CD4-positive, alpha-beta T cell treated with Interleukin-12 subunit alpha and Interleukin-12 subunit beta, for 1 hour (primary cell): ENCODE results near the gene MEX3D.

Experiments
- DNase-seq: peaks from one replicate; pipeline ENCODE4 v3.0.0-alpha.2; 2020

The MEX3D gene

GRCh38 chr19:1514986-1515721, 53.0 kb downstream of the MEX3D start:
- DNase-seq: no peak

GRCh38 chr19:1514295-1514661, 53.8 kb downstream of the MEX3D start:
- DNase-seq: no peak

DNA sequence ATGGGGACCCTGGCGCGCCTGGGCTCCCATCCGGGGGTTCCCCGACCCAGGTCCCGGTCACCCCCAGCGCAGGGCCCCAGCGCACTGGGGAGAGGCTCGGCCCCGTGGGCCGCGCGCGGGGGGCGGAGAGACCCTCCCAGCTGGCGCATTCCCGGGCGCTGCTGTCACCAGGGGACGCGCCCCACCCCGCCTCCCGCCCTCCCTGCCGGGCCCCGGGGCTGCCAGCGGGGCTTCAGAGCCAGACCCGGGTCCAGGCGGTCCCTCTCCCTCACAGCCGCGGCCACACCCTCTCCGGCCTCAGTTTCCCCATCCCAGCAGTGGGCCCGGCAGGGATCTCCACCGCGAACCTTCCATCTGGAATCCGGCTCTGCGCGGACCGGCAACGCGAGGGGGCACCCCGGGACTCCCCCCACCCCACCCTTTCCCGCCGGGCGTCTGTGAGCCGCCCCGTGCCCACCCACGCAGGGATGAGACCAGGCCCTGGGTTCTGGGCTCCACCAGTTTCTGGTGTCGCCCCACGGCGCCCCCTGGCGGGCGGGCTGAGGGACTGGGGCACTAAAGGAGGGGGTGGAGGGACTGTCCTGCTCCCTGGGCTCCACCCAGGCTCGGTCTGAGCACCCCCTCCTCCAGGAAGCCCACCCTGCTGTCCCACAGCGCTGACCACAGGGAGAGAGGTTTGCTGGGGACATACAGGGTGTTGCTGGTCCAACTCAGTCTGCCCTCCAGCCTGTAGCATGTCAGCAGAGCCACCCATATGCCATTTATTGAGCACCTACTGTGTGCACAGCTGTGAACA, 54.4 kb downstream of the MEX3D start:
- peak; percentile 72 for DNase-seq

GRCh38 chr19:1512671-1513498, 55.2 kb downstream of the MEX3D start, which contains the start of gene ADAMTSL5:
Gene ADAMTSL5, minus strand, starts transcription at chr19:1513019. Its CDS starts 2,076 bp downstream, at chr19:1510943.
- peak; percentile 73 for DNase-seq

- DNase-seq: no peak
These were observed 56.5 kb downstream of the MEX3D start for GRCh38 chr19:1511318-1512317.

DNA sequence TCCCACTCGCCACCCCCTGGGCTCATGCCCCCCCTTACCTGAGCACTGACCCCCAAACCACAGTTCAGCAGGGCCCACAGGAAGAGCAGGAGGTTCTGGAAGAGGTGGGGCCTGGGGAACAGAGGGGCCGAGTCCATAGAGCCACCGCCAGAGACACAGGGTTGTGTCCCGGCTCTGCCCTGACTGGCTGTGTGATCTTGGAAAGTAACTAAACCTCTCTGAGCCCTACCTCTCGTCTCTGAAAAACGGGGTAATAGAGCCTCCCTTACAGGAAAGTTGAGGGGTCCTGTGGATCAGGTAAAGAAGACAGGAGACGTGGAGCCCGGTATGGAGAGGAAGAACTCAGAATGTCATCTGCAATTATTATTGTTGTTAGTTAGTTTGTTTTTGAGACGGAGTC, 57.3 kb downstream of the MEX3D start:
- DNase-seq: no peak

- no peak for DNase-seq
These were observed 57.7 kb downstream of the MEX3D start for GRCh38 chr19:1510442-1510806.

- DNase-seq: no peak
These were observed 58.3 kb downstream of the MEX3D start for GRCh38 chr19:1509602-1510441.

GRCh38 chr19:1508507-1508856, 59.6 kb downstream of the MEX3D start:
- DNase-seq: no peak

GRCh38 chr19:1507763-1508506, 60.2 kb downstream of the MEX3D start:
- peak; percentile 95 for DNase-seq

DNA sequence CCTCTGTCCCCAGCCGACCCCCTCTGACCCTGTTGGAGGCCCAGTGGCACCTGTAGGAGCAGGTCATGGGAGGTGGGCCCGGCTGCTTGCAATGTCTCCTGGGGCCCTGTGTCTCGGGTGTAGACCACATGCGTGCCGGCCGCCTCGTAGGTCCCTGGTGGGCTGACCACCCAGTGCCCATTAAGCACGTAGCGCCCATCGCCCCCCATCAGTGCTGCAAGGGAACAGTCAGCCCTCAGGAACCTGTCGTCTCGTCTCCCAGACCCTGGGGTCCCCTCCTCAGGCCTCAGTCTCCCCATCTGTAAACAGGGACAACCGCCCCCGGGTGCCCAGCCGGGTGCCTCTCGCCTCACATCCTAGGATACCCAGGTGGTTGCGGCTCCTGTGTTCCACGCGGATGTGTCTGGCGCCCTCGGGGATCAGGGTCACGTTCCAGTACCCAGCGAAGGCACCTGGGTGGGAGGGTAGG, 60.9 kb downstream of the MEX3D start:
- DNase-seq: no peak

GRCh38 chr19:1505991-1506881, 61.9 kb downstream of the MEX3D start:
- no peak for DNase-seq

- DNase-seq: no peak
These were observed 63.1 kb downstream of the MEX3D start for GRCh38 chr19:1505012-1505411.
